Astrocyte of the spinal cord (primary cell): Measurements from ENCODE around the gene GLIS1.

Experiments
- DNase-seq: peaks from one replicate; pipeline ENCODE4 v3.0.0; 2011; ENCODE audit warnings: low read depth, low spot score
- H3K4me3 ChIP-seq: 2 replicates; pipeline ENCODE4 v1.5.1; 2011; ENCODE audit warnings: low read depth, mild to moderate bottlenecking, low read length, moderate library complexity
- in situ Hi-C: cut with HindIII; loops from 2 replicates; pipeline ENCODE4 v1.10.0; 2017; ENCODE audit warnings: low sequenced_read_pairs
- TF ChIP-seq, protein P1 (sequence below): IDR thresholded peaks from 2 replicates; pipeline ENCODE4 v1.5.1; 2012; ENCODE audit warnings: low read depth, mild to moderate bottlenecking, low read length, inconsistent platforms

GLIS1 gene

DNA sequence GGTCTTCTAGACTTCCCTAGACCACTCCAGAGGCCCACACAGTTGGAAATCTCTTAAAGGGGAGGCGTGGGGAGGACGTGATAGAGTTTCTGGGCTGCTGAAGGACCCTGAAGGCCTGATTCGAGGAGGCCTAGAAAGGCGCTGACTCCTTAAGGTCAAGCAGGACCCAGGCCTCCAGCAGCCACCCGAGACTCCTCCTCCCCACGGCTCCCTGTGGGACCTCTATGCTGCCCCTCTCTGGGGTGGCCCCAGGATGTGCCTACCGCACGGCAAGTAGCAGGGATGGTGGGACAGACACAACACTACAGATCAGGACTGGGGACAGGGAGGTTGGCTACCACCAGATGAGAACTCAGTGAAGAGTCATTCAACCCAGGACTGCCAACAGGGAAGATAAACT, 77.5 kb downstream of the GLIS1 start:
- no peak overlapping the region for H3K4me3 ChIP-seq
- in situ Hi-C loops = no loop called here
- TF ChIP-seq, protein P1, sequence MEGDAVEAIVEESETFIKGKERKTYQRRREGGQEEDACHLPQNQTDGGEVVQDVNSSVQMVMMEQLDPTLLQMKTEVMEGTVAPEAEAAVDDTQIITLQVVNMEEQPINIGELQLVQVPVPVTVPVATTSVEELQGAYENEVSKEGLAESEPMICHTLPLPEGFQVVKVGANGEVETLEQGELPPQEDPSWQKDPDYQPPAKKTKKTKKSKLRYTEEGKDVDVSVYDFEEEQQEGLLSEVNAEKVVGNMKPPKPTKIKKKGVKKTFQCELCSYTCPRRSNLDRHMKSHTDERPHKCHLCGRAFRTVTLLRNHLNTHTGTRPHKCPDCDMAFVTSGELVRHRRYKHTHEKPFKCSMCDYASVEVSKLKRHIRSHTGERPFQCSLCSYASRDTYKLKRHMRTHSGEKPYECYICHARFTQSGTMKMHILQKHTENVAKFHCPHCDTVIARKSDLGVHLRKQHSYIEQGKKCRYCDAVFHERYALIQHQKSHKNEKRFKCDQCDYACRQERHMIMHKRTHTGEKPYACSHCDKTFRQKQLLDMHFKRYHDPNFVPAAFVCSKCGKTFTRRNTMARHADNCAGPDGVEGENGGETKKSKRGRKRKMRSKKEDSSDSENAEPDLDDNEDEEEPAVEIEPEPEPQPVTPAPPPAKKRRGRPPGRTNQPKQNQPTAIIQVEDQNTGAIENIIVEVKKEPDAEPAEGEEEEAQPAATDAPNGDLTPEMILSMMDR = no peak
- DNase-seq = no peak

GRCh38 chr1:53660666-53661065, 78.3 kb downstream of the GLIS1 start:
- in situ Hi-C loops = no loop called here
- no peak for DNase-seq
- no peak overlapping the region for H3K4me3 ChIP-seq
- TF ChIP-seq, protein P1 = no peak

GRCh38 chr1:53659436-53659835, 79.5 kb downstream of the GLIS1 start:
- H3K4me3 ChIP-seq = no peak overlapping the region
- in situ Hi-C loops = no loop called here
- DNase-seq = no peak
- TF ChIP-seq, protein P1 = no peak

DNA sequence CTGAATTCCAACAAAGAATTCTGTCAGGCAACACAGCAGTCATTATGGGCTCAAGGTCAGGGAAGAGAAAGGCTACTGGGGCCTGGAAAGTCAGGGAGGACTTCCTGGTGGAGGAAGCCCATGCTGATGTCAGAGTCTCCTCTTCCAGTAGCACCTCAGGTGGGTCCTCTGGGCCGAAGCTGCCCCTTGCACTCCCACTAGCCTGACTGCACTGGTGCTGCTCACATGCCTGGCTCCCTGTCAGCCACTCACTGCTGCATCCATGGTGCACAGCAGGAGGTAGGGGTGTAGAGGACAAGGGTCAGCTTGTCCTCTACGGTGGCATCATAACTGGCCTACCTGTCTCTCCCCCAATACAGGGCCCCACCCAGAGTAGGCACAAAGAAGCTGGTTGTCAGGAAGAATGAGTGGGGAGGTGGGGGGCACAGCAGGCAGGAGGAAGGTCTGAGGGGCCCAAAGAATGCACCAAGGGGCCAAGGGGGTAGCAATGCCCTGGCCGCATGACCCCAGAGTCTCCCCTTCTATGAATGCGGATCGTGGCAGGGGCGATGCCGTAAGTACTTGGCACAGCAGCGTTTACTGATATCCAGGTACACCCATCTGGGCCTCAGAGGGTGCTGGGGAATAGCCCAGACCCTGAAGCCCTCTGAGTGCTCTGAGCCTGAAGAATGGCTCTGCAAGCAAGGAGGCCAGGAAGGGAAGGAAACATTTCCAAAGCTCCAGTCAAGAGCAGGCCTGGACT, 80.3 kb downstream of the GLIS1 start:
- no peak overlapping the region for H3K4me3 ChIP-seq
- TF ChIP-seq, protein P1 = no peak
- DNase-seq = no peak
- in situ Hi-C loops = no loop called here

DNA sequence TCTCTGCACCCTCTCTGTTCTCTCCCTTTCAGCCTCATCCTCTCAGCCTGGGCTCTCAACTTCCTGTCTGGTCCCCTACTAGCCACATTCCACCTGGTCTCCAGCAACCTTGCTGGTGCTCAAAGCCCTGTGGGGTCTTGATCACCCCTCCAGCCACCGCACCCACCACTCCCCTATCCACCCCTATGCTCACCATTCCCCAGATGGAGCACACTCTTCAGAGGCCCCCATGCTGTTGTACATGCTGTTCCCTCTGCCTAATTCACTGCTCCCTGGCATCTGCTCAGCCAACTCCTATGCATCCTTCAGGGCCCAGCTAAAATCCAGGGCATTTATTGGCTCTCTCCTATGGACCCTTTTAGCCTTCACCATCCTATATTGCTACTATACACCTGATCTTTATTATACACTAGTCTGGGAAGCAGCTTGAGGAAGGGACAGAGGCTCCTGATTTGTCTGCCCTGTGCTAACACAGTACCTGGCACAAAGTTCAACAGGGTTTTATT, 81.0 kb downstream of the GLIS1 start:
- TF ChIP-seq, protein P1 = no peak
- no peak overlapping the region for H3K4me3 ChIP-seq
- in situ Hi-C loops = no loop called here
- no peak for DNase-seq

GRCh38 chr1:53657531-53657805, 81.5 kb downstream of the GLIS1 start:
- in situ Hi-C loops = no loop called here
- H3K4me3 ChIP-seq = no peak overlapping the region
- TF ChIP-seq, protein P1 = no peak
- DNase-seq = no peak
